DMS 273 treated with DMSO at 0.1 percent for 48 hours (cell line): ENCODE results near the gene GPR35.
"Not testable (repeated sequence)": the region's sequence is repeated elsewhere in the genome, so short reads cannot be mapped to it uniquely, and the experiment has no call there.

Experiments used
- DNase-seq: peaks from one replicate; lab custom pipeline; 2025; lab: John Stamatoyannopoulos, UW

Gene GPR35

DNA sequence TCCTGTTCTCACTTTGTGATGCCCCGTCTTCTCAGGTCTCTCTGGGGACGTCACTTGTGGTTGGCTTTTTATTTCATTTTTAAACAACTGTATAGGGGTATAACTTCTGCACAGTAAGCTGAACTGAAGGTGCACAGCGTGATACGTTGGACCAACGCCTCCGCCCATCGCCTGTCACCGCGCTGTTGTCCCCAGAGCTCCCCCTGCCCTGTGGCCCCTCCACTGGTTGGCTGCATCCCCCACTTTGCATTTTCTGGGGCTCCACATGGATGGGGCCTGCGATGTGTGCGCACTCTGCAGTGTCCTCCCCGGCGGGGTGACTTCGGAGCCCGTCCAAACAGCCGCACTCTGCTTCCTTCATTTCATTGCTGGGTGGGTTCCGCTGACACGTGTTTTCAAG lies 14.3 kb downstream of the GPR35 start:
- no peak for DNase-seq

DNA sequence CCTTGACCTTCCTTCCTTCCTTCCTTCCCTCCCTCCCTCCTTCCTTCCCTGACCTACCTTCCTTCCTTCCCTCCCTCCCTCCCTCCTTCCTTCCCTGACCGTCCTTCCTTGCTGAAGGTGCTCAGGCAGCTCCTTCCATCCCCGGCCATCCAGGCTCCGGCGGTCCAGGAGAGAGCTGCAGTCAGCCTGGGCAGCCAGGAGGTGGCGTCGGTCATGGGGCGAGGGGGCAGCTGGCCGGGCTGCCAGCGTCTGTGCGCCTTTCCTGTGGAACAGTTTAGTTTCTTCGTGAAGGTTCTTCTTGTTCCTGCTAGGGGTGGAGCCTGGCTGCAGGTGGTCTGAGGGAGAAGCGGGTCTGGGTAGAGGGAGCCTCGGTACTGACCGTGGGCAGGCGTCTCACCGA lies 15.7 kb downstream of the GPR35 start:
- DNase-seq, result peak; percentile 5

DNA sequence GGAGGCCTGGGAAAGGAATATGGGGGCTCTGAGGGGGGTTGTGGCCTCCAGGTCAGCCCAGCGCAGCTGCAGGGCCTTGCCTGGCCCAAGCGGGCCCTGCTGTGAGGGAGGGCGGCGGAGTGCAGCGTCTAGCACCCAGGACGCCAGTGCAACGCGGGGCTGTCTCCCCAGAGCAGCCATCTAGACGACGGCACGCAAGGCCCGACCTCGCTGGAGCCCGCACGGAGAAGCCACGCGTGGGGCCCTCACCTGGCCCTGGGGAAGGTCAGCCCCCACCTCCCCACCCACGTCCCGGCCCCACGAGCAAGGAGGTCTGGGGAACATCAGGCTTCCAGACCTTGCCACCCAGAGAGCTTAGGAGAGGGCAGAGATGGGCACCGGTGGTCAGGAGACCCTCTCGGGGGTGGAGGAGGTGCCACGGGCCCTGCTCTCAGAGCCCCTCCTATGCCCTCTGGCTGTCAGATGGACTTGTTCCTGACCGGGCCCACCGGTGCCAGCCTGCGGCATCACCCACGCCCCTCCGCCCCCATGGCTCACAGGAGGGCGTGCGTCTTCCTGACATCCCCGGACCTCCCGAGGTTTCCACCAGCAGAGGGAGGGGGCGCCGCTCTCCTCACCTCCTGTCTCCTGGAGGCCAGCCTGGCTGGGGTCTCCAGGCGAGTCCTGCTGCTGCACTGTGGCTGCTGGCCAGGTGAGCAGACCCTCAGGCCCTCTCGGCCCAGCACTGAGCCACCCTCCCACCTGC lies 17.0 kb downstream of the GPR35 start:
- DNase-seq, result no peak

DNA sequence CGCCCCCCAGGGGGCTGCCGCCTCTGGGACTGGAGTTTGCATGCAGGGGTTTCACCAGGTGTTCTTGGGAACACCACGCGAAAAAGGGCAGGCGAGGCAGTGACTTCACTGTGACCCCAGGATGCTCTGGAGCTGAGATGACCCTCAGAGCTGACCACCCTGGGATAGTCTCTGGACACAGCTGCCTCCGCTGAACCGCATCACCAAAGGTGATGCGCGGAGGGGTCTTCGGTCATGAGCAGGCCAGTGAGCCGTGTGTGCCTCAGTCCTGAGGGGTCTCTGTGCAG lies 17.5 kb downstream of the GPR35 start:
- DNase-seq, result no peak

DNA sequence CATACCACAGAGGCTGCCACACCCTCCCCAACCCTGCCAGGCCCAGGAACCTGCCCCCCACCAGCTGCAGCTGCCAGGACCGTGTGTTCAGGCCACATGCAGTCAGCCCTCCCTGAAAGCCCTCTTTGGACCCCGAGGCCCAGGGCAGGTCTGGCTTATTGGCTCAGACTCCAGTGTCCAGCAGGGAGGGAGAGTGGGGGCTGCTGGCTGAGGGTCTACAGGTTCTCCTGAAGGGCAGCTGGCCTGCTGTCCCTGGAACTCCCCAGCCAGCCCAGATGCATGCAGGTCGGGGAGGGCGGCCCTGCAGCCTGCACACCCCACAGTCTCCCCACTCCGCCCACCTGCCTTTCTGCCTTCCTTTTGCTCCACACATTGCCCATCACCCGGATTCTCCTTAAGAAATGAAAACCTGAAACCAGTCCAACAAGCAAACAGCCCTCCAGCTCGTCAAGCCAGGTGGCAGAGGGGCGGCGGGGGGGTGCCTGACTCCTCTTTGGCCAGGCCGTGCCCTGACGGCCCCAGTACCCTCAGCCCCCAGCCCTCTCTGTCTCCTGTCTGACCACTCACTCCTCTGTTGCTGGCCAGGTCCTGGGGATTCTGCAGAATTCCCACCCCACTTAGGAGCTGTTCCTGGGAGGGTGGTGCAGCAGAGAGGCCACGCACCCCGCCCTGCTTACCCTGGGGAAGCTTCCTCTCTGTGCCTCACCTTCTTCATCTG lies 18.0 kb downstream of the GPR35 start:
- DNase-seq, result no peak

DNA sequence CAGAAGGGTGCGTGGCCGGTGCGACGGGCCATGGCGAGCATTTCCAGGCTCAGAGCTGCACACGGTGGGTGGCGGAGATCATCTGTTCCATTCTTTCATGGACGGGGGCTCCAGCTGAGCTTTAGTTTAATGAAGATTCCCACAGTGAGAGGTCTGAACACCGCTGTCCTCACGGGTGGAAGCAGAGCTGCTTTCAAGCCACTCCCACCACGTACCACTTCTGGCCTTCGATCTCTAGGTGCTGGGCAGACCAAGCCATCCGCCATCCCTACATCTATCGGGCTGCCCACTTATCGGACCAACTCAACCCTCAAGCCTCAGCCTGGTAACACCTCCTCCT lies 18.5 kb downstream of the GPR35 start:
- no peak for DNase-seq

- DNase-seq, result no peak
These were observed 18.9 kb downstream of the GPR35 start for GRCh38 chr2:240644171-240644651.

DNA sequence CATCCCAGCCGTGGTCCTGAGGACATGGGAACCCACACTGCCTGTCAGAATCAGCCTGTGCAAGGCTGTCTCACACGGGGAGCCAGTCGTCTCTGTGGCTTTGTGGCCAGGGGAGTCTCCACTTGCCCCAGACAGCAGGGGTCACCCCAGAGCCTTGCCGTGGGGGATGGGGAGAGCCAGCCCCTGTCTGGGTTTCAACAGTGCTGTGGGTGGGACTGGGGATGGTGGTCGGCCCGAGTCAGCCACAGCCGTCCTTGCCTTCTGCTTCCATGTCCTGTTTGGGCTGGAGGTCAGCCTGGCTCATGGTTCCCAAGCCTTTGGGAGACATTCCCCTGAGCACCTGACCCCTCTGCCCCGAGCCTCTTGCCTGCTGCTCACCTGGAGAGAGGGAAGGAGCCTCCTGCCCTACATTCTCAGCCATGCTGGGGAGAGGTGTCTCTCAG lies 19.6 kb downstream of the GPR35 start:
- no peak for DNase-seq

GRCh38 chr2:240645346-240645745 lies 20.1 kb downstream of the GPR35 start:
- no peak for DNase-seq

GRCh38 chr2:240645801-240646175 lies 20.5 kb downstream of the GPR35 start:
- DNase-seq, result no peak

DNA sequence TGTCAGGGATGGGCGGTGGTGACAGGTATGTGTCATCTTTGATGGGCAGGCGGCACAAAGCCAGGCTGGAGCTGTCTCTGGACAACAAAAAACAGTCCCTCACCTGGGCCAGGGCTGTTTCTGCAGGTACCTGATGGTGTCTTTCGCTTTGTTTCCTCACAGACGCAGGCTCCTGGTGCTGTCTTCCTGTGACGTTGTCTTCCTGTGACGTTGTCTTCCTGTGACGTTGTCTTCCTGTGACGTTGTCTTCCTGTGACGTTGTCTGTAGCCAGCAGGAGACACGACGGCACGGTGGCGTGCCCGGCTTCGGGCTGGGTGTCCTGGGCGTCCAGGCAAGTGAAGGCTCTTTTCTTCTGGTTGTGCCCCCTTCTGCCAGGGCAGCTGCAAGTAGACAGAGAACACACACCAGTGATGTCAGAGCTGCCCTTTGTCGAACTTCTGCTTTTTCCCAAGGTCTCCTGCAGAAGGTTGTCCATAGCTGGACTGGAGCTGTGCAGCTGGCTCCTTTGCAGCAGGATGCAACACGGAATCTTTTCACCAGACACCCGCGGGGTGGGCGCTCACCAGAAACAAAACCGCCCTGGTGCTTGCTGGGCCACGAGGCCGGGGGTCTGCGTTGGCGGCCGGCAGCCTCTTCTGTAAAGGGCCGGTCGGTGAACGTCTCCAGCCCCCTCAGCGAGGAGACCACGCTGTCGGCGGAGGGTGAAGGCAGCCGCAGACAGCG lies 21.1 kb downstream of the GPR35 start:
- no peak for DNase-seq

DNA sequence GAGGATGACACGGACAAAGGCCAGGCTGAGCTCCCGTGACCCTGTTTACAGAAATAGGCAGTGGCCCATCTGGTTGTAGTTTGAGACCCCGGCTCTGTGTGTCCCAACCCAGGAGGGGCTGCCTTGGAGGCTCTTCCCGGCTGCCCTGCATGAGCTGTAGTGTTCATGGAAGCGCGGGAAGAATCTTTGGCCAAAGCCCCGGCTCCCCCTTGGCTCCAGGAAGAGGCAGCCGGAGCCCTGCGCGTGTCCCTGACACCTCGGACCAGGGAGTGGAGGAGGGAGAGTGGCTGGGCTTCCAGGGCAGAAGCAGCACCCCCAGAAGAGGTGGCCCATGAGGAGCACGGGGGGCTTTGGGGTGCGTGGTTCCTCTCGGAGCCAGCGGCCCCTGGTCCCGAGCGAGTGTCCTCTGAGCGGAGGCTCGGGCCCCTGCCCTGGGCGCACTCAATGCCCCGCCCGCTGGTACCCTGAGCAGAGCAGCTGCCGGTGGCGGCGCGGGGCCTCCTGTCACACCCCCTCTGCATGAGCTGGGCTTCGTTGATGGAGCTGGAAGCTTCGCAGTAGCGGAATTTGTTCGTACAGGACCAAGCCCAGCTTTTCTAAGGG lies 21.7 kb downstream of the GPR35 start:
- DNase-seq, result no peak

GRCh38 chr2:240647503-240648154 lies 22.3 kb downstream of the GPR35 start:
- DNase-seq, result no peak

DNA sequence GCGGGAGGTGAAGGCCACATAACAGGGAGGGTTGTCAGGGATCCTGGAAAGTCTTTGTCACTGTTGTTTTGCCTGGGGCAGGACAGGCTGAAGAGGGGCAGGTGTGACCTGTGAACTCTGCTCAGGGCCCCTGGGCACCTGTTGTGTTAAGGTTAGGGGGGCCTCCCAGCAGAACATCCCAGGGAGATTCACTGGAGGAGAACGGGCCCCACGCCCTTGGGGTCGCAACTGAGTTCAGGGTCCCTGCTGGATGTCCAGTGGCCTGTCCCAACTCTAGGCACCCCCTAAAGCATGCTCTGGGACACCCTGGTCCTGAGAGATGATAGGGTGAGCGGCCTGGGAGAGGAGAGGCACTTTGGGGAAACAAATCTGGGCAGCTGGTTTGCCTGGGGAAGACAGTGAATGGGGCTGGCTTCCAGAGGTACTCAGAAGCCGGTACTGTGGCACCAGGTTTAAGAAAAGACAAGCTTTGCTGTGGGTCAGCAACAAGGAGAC lies 22.9 kb downstream of the GPR35 start:
- no peak for DNase-seq

- DNase-seq, result no peak
These were observed 23.5 kb downstream of the GPR35 start for GRCh38 chr2:240648650-240649275.

DNA sequence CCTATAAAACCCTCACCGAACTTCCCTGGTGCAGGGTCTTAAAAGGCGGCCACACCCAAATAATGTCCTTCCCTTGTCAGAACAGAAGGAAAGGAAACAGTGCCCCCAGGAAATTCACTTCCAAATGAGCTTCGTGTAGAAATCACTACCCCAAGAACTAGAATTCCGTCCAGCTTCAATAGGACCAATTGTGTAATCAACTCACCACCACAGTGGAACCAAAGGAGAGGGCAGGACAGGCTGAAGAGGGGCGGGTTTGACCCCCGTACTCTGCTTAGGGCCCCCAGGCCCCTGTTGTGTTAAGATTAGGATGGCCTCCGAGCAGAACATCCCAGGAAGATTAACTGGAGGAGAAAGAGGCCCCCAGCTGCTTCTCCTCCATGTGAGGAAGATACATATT lies 24.1 kb downstream of the GPR35 start:
- no peak for DNase-seq

DNA sequence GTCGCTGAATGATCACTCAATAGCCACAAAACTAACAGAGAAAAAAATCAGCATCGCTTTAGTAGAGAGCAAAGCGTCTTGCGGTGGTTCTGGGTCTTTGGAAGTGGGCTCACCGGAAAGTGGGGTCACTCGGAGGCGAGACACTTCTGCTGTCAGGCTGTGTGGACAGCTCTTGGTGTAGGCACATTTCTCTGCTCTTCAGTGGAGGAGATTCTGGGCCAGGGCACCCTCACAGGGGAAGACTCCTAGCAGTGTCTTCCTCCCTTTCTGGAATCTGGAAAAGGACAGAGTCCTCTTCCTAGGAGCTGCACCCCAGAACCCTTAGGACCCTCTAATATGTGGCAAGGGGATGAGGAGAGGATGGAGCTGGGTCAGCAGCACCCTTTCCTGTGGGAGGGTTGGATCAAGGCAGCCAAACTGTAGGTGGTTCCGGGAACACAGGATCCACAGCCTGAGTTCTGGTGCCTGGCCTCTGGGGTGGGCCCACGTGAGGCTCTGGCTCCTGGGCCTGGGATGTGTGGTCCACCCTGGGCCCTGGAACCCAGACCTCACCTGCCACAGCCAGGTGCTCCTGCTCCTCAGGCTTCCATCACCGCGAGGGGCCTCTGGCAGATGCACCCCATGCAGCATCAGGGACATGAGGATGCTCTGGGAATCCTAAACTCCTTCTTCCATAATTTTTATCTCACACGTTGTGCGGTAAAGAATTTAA lies 25.1 kb downstream of the GPR35 start:
- DNase-seq, result no peak

DNA sequence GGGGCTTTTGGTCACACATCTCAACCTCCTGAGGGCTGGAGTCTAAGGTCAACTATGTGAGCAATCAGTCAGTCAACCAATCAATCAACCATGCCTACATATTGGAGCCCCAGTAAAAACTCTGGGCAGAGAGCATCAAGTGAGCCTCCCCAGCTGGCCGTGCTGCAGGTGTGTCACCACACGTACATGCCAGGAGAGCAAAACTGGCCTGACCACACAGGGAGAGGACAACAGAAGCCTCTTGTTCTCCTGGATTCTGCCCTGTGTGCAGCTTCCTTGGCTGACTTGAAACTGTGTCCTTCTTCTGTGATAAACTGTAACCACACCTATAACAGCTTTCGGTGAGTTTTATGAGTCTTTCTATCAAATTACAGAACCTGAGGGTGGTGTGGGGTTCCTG lies 25.9 kb downstream of the GPR35 start:
- DNase-seq, result no peak

GRCh38 chr2:240655931-240656886 lies 30.9 kb downstream of the GPR35 start:
- DNase-seq, result no peak

DNA sequence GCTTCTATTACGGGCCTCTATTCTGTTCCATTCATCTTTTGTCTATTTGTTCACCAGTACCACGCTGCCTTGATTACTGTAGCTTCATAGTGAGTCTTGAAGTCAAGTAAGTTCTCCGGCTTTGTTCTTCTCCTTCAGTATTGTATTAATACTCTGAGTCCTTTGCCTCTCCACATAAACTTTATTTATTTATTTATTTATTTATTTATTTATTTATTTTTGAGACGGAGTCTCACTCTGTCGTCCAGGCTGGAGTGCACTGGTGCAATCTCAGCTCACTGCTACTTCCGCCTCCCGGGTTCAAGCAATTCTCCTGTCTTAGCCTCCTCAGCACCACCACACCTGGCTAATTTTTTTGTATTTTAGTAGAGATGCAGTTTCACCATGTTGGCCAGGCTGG lies 34.6 kb downstream of the GPR35 start:
- DNase-seq, result not testable (repeated sequence)
